ENCODE data around the gene CD44. TPM values are rescaled to one million over a fixed set of nuclear protein-coding genes. Genes with fewer than 3 reads are reported as not detected.

Gene CD44
- total RNA-seq, 1 experiment from 2014 or later, result 6.1 TPM

DNA sequence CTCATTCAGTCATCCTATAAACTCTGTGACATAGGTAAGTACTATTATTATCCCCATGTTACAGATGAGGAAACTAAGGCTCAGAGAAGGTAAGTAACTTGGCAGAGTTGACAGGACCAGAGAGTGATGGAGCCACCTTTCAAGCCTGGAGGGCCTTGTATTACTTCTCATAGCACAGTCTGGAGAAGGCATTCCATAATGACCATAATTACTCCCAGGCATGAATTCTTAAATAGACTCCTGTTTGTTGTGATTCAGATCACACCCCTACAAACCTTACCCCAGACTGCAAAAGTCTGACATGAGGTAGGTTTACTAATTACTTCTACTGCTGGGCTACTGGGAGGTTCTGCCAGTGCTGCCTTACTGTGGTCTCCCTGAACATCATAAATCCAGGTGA, 77.0 kb downstream of the CD44 start:
- Histone ChIP-seq H4K91ac (ENCODE audit: insufficient read length, low read depth, low read length) (no peak overlapping the region), H4K20me1 (ENCODE audit: control insufficient read depth, insufficient read depth, insufficient read length) (no peaks in the 10 kb centered on the region), H2BK12ac (ENCODE audit: insufficient read length, low read depth, low read length) (no peak overlapping the region), H3K4ac (ENCODE audit: low read depth, low read length) (no peak overlapping the region), H3K14ac (ENCODE audit: insufficient read depth, low read length) (no peak overlapping the region), H3K9me3 (ENCODE audit: control insufficient read depth, low read depth, low read length) (no peaks in the 10 kb centered on the region), H2AFZ (ENCODE audit: low read length) (no peak overlapping the region), H3K27ac (ENCODE audit: insufficient read length, low read depth, low read length) (no peak overlapping the region), H3K27me3 (ENCODE audit: insufficient read depth, low read length) (no peaks in the 10 kb centered on the region), H2BK15ac (ENCODE audit: low read depth, low read length) (no peak overlapping the region), H3K23ac (ENCODE audit: insufficient read length, low read depth, low read length) (no peak overlapping the region), H3K18ac (ENCODE audit: insufficient read length, low read depth, low read length) (no peak overlapping the region), H3K23me2 (ENCODE audit: insufficient read length, low read depth, low read length, poor library complexity, severe bottlenecking) (no peaks in the 10 kb centered on the region), H3K4me1 (ENCODE audit: insufficient read depth, low read length) (peaks cover 11% of the 10 kb centered on the region; the same call in 1 of the 2 replicates), H4K8ac (replicated peaks; ENCODE audit: insufficient read length, low read depth, low read length) (no peak overlapping the region), H2BK120ac (ENCODE audit: low read depth, low read length, poor library complexity, severe bottlenecking) (no peak overlapping the region), H3T11ph (ENCODE audit: low read length) (no peak overlapping the region), H3K56ac (ENCODE audit: insufficient read length, low read depth, low read length) (no peak overlapping the region), H3K4me2 (ENCODE audit: insufficient read depth, insufficient read length, low read length) (no peak overlapping the region), H3K79me2 (ENCODE audit: insufficient read depth, low read length) (no peaks in the 10 kb centered on the region), H3K9ac (ENCODE audit: extremely low read depth, insufficient read length, low read length) (no peak overlapping the region), H4K5ac (ENCODE audit: insufficient read length, low read depth, low read length) (no peak overlapping the region), H3K79me1 (ENCODE audit: insufficient read depth, low read depth, low read length, poor library complexity, severe bottlenecking) (no peaks in the 10 kb centered on the region), H2AK5ac (ENCODE audit: insufficient read length, low read length) (no peak overlapping the region), H2BK20ac (ENCODE audit: low read depth, low read length, poor library complexity, severe bottlenecking) (no peak overlapping the region), H2BK5ac (ENCODE audit: insufficient read length, low read length) (no peak overlapping the region)
- TF ChIP-seq, protein P1, sequence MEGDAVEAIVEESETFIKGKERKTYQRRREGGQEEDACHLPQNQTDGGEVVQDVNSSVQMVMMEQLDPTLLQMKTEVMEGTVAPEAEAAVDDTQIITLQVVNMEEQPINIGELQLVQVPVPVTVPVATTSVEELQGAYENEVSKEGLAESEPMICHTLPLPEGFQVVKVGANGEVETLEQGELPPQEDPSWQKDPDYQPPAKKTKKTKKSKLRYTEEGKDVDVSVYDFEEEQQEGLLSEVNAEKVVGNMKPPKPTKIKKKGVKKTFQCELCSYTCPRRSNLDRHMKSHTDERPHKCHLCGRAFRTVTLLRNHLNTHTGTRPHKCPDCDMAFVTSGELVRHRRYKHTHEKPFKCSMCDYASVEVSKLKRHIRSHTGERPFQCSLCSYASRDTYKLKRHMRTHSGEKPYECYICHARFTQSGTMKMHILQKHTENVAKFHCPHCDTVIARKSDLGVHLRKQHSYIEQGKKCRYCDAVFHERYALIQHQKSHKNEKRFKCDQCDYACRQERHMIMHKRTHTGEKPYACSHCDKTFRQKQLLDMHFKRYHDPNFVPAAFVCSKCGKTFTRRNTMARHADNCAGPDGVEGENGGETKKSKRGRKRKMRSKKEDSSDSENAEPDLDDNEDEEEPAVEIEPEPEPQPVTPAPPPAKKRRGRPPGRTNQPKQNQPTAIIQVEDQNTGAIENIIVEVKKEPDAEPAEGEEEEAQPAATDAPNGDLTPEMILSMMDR (conservative IDR thresholded peaks at IDR 0.05), result no peak
- Mint-ChIP-seq H3K4me3 (no peak overlapping the region), H3K27ac (no peak overlapping the region), H3K36me3 (ENCODE audit: insufficient read depth in 1 of 3, low read depth in 3 of 3) (no peaks in the 10 kb centered on the region; a peak in 2 of 7 replicates), H3K27me3 (ENCODE audit: low read depth) (no peaks in the 10 kb centered on the region), H3K4me1 (peaks cover 28 to 36% of the 10 kb centered on the region in 2 experiments), H3K9me3 (no peaks in the 10 kb centered on the region; a peak in 1 of 5 replicates)
- no peak for DNase-seq
